Erythroblast (primary cell): ENCODE results near the gene CD80.

Experiments used
- GATA1 ChIP-seq: IDR thresholded peaks from 2 replicates; pipeline ENCODE4 v1.6.1; 2011; ENCODE audit warnings: low read depth, mild to moderate bottlenecking, control low read depth, low read length, moderate library complexity
- POLR2A ChIP-seq: IDR thresholded peaks from 2 replicates; pipeline ENCODE4 v1.6.1; 2011; ENCODE audit warnings: mild to moderate bottlenecking, low read length

- TF ChIP-seq POLR2A, result no peak
- no peak for TF ChIP-seq GATA1
Observed at GRCh38 chr3:119598410-119599098, 39.1 kb upstream of the CD80 start.
